GM21717 (cell line): Measurements from ENCODE around the gene IL17REL.

Source experiments
- ATAC-seq: cut with Tn5 transposase; IDR thresholded peaks from one replicate; pipeline ENCODE4 v1.9.1; 2021; ENCODE audit warnings: mild to moderate bottlenecking, moderate library complexity; ENCODE audit not compliant: unreplicated experiment

The IL17REL gene

GRCh38 chr22:50012211-50013181, at the start of gene IL17REL:
TSS of gene IL17REL (minus strand) at chr22:50012765. CDS start at chr22:50012646, 119 bp downstream.
- ATAC-seq: no peak

- no peak for ATAC-seq
Observed at GRCh38 chr22:50061824-50062355, 49.3 kb upstream of the IL17REL start.

DNA sequence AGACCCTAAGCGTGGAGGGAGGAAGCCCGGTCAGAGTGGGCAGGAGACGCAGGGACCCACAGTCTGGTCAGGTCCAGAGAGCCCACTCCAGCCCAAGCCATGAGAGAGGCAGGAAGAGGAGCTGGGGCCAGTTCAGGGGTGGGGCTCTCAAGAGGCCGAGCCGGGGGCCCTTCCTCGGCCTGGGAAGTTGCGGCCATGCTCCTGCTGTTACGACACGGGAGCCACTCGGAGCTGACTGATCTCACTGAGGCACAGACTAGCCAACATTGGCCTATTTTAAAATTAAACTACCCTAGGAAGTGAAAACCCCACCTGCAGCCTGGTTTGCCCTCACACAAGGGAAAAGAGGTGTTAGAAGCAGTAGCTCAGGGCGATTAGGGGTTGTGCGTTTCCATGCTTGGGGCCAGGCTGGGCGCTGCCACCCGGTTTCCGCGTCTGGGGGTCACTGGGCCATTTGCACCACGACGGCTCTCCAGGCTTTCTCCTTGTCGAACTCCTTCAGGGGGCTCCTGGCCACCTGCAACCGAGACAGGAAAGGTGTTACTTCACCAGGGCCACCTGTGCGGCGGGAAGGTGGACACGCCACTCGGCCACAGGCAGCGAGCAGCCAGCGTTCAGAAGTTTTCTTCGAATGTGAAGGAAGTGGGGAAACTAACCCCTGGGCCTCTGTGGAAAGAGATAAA, 48.7 kb upstream of the IL17REL start:
- ATAC-seq: no peak

DNA sequence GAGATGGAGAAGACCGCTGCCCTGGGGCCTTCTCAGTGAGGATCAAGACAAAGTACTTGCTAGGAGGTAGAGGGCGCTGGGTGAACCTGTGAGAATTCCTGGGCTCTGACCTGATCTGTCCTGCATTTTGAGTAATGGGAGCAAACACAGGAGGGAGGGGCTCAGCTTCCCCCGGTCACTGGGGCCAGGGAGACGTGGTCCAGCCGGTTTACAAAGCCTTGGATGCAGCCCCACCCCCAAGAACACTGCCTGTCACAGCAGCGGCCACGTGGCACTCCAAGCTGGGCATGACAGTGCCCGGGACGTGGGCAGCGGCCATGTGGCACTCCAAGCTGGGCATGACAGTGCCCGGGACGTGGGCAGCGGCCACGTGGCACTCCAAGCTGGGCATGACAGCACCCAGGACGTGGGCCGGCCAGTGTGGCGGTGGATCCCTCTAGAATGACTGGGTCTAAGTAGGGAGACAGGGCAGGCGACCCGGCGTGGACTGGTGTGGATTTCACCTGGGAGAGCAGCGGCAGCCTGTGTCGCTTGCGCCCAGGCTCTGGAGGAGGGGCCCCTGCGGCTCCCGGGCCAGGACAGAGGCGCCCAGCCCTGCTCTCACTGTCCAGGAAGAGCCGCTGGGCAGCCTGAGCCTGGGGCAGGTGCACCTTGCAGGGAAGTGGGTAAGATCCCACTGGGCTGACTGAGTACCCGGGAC, 48.0 kb upstream of the IL17REL start:
- no peak for ATAC-seq

- no peak for ATAC-seq
Observed at GRCh38 chr22:50059881-50060262, 47.3 kb upstream of the IL17REL start.

DNA sequence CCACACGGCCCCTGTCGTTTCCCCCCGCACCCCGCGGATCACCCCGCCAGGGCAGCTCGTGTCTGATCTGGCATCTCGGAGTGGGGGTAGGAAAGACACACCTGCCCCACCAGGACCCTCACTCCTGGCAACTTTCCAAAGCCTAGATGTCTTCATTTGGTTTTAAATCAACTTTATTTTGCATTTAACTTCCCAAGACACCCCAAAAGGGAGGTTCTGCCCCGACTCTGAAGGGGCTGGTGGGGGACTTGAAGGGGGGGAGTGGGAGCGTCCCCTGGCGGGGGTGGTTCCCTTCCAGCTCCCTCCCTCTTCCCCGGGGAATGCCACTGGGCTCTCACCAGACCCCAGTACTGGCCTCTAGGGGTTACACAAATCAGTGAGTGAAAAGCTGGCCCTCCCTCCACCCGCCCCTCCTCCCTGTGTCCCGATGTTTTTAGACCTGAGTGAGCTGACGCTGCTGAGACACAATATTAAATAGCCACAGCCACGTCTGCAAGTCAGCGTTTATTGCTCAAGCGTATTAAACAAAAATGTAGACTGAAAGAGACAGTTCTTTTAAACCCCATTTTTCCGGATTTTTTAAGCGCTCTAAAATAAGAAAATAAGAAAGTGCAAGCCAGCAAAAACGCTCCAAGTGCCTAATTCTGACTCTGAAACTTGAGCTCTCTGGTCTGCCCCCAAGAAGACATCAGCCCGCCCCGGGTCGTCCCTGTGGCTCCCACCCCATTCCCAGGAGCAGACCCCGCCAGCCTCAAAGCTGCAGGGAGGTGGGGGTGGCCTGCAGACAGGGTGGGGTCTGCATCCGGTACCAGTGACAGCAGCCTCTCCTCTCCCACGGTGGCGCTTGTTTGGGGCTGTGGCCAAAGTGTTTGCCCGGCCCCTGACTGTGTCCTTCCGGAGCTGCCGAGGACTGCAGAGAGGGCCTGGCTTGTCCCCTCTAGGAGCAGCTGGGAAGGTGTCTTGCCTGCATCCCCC, 46.6 kb upstream of the IL17REL start:
- no peak for ATAC-seq

DNA sequence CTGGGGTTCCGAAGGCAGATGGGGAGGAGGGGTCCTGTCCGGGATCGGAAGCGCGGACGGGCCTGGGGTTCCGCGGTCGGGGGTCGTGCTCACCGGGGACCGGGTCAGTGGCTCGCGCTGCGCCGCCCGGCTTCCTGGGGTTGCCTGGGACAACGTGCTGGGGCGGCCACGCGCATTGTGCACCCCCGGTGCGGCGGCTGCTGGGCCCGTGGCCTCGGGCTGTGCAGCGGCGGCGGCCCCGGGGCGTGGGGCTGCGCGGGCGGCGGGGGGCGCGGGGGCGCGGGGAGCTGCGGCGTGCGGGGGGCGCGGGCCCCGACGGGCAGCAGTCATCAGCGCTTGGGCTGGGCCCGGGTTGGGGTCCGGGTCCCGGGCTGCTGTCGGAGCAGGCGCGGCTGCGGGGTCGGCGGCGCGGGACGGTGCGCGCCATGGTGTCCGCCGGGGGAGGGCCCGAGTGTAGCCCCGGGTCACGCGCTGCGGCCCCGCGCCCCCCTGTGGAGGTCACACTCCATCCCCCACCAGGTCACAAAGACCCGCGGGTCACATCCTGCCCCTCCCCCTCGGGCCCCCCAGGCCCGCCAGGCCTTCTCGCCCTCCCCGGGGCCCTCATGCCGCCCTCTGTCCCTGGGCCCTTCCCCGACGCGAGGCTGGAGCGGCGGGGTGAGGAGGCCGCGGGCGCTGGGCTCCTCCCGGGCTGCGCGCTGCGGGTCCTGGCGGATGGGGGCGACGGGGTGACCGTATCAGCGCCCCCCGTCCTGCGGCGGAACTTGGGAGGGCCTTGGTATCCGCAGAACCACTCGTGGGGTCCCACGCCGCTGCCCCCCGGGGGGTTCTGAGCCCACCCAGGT, 45.7 kb upstream of the IL17REL start, which contains the start of gene TTLL8:
TSS of gene TTLL8 (minus strand) at position 238 of the 845 bp plus-strand sequence.
- ATAC-seq: no peak

DNA sequence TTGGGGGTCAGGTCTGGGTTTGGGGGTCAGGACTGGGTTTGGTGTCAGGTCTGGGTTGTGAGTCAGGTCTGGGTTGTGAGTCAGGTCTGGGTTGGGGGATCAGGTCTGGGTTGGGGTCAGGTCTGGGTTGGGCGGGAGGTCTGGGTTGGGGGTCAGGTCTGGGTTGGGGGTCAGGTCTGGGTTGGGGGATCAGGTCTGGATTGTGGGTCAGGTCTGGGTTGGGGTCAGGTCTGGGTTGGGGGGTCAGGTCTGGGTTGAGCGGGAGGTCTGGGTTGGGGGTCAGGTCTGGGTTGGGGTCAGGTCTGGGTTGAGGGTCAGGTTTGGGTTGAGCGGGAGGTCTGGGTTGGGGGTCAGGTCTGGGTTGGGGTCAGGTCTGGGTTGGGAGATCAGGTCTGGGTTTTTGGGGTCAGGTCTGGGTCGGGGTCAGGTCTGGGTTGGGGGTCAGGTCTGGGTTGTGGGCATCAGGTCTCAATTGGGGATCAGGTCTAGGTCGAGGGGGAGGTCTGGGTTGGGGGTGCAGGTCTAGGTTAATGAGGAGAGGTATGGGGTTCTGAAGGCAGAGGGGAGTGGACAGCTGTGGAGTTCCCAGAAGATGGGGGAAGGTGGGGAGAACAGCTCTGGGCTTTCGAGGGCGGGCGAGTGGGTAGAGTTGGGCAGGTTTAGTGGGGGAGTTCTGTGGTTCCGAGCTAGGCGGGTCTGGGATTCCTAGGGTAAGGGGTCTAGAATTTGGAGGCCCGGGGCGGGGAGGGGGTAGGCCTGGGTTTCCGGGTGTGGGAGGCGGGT, 44.9 kb upstream of the IL17REL start:
- no peak for ATAC-seq

DNA sequence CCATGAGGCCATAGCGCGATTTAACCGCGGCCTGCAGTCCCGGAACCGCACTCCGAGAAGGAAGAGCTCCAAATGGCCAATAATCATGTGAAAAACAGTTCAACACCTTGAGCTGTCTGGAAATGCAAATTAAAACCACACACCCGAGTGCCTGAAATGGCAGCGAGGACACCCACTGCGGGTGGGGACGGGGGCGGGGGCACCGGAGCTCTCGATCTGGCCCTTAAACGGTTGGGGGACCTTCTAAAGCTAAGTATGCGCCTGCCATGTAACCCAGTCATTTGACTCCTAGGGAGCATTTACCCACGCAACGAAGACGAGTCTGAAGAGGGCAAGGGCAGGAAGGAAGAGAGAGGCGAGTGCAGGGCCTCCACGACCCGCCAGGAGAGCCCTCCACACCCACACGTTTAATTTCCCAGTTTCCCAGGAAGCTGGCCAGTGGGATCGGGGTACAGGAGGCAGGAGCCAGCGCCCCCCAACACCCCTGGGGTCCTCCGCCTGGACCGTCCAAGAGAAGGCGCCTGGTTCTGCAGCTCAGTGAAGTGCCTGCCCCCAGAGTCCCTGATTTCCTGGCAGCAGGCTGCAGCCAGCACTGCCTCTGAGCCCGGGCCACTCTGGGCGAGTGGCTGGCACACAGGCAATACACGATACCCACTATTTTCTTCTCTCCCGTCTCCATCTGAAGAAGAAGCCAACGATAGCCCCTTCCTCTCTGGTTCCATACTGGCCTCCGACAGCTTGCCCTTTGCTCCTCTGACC, 43.8 kb upstream of the IL17REL start:
- ATAC-seq: no peak

GRCh38 chr22:50053861-50054260, 41.3 kb upstream of the IL17REL start:
- no peak for ATAC-seq

DNA sequence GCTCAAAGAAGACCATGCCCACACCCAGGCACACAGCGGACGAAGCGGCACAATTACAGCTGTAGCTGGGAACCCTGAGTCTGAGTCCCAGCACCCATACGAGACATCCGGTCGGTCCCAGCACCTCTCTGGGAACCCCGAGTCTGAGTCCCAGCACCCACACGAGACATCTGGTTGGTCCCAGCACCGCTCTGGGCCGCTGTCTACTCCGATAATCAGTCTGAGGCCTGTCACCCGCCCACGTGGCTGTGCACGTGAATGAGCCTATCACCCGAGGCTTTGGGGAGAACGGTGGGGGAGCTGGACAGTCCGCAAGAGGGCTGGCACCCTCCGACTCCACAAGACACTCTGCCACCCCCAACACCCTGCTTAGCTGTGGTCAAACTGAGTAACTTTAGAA, 39.4 kb upstream of the IL17REL start:
- no peak for ATAC-seq

GRCh38 chr22:50049299-50050195, 37.0 kb upstream of the IL17REL start:
- ATAC-seq: no peak

GRCh38 chr22:50048836-50049235, 36.3 kb upstream of the IL17REL start:
- no peak for ATAC-seq

DNA sequence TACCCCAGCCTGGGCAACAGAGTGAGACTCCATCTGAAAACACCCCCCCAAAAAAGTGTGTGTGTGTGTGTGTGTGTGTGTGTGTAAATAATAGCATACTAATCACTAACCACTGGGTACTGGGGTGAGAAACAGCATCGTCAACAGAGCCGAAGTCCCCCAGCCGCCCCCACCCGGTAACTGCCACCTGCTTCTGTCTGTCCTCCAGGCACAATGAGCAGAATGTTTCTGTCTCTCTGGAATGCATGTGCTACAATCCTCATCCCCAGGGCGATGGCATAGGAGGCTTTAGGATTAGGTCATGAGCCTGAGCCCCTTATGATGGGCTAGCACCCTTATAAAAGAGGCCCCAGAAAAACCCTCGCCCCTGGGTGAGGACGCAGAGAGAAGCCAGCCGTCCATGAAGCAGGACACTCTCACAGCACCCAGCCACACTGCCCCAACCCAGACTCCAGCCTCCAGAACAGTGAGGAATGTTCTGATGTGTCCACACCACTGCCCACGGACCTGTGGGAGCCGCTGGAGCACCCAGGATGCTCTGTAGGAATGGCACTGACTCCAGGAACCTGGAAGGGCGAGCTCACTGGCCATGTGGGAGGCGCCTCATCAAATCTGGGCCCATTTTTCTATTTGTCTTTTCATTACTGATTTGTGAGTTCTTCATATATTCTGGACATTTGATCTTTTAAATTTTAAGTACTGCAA, 35.6 kb upstream of the IL17REL start:
- ATAC-seq: no peak

DNA sequence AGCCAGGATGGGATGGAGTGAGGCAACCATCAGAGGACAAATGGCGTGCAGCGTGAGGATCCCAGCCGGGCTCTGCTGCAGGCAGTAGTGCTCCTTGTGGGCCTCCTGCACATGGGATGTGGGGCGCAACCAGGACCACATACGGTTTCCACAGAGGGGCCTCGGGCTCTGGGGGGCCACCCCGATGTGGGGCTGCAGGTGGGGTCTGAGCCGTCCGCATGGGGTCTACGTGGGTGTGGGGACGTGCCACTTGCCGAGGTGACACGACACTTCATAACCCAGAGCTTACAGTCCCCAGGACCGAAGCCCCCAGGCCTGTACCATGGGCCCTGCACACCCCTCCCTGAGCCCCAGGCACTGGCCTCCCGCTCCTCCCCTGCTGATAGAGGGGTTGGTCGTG, 34.8 kb upstream of the IL17REL start:
- ATAC-seq: no peak
